Erythroblast (primary cell): ENCODE measurements around the gene ARHGAP6.

Source experiments
- GATA1 ChIP-seq: IDR thresholded peaks from 2 replicates; pipeline ENCODE4 v1.6.1; 2011; ENCODE audit warnings: low read depth, mild to moderate bottlenecking, control low read depth, low read length, moderate library complexity
- POLR2A ChIP-seq: IDR thresholded peaks from 2 replicates; pipeline ENCODE4 v1.6.1; 2011; ENCODE audit warnings: mild to moderate bottlenecking, low read length

DNA sequence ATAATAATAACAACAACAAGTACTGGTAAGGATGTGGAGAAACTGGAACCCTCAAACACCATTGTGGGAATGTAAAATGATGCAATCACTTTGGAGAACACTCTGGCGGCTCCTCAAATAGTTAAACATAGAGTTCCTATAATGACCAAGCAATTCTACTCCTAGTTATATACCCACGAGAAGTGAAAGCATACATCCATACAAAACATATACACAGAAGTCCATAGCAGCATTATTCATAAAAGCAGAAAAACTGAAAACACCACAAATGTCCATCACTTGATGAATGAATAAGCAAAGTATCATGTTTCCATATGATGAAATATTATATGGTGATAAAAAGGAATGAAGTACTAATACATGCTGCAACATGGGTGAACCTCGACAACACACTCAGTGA is 255.8 kb downstream of the ARHGAP6 start:
- TF ChIP-seq GATA1 (no peak), POLR2A (no peak)
